GM18526 (cell line): ENCODE data around the gene TIMM23.

Experiments used
- POLR2A ChIP-seq: IDR thresholded peaks from 3 replicates; pipeline ENCODE4 v1.6.1; 2011; ENCODE audit not compliant: insufficient read length; ENCODE audit errors: extremely low read depth

The TIMM23 gene

GRCh38 chr10:46035923-46036849, 63.9 kb downstream of the TIMM23 start:
- TF ChIP-seq POLR2A: no peak

GRCh38 chr10:46037107-46037825, 65.0 kb downstream of the TIMM23 start:
- no peak for TF ChIP-seq POLR2A

- TF ChIP-seq POLR2A: no peak
Measured at GRCh38 chr10:46040004-46040403, 67.7 kb downstream of the TIMM23 start.

- no peak for TF ChIP-seq POLR2A
Measured at GRCh38 chr10:46042527-46042926, 70.2 kb downstream of the TIMM23 start.

GRCh38 chr10:46046261-46046660, 74.0 kb downstream of the TIMM23 start, which contains the start of gene MSMB:
TSS of gene MSMB (minus strand) at chr10:46046269. CDS start at chr10:46046237, 32 bp downstream.
- TF ChIP-seq POLR2A: no peak

- no peak for TF ChIP-seq POLR2A
Measured at GRCh38 chr10:46048152-46048551, 75.9 kb downstream of the TIMM23 start.

- no peak for TF ChIP-seq POLR2A
Measured at GRCh38 chr10:46050941-46051623, 78.8 kb downstream of the TIMM23 start.

- TF ChIP-seq POLR2A: no peak
Measured at GRCh38 chr10:46052057-46052790, 79.9 kb downstream of the TIMM23 start.

- no peak for TF ChIP-seq POLR2A
Measured at GRCh38 chr10:46052791-46053375, 80.6 kb downstream of the TIMM23 start.
